Keratinocyte (primary cell): ENCODE data around the gene VMP1. TPM values are rescaled to one million over a fixed set of nuclear protein-coding genes. Genes with fewer than 3 reads are reported as not detected.

Source experiments
- DNase-seq: peaks from one replicate; pipeline ENCODE4 v3.0.0-alpha.2; 2011; ENCODE audit warnings: low read depth, missing footprints, low spot score
- FAIRE-seq: peaks from 2 replicates; lab custom pipeline; 2011; peaks lifted over from hg19 to GRCh38; lab: Jason Lieb, UNC
- H2AFZ ChIP-seq: 2 replicates; pipeline ENCODE4 v1.6.0; 2012; ENCODE audit warnings: low read length, control low read depth, inconsistent platforms; ENCODE audit not compliant: control insufficient read depth
- H3K27ac ChIP-seq: 2 replicates; pipeline ENCODE4 v1.5.1; 2011; ENCODE audit warnings: low read length; ENCODE audit not compliant: control insufficient read depth, insufficient read depth
- H3K27me3 ChIP-seq: 3 replicates; pipeline ENCODE4 v1.6.0; 2011; ENCODE audit warnings: low read length; ENCODE audit not compliant: control insufficient read depth, insufficient read depth; ENCODE audit errors: extremely low read depth
- H3K36me3 ChIP-seq, 2 experiments: 2 replicates in 1 of 2; 3 replicates in 1 of 2; pipeline ENCODE4 v1.5.1; 2011; ENCODE audit warnings: low read length in 2 of 2, mild to moderate bottlenecking in 1 of 2; ENCODE audit not compliant: control insufficient read depth in 2 of 2, insufficient read depth in 2 of 2; ENCODE audit errors: extremely low read depth in 1 of 2
- H3K4me1 ChIP-seq: 3 replicates; pipeline ENCODE4 v1.5.1; 2011; ENCODE audit warnings: low read length; ENCODE audit not compliant: control insufficient read depth, insufficient read depth; ENCODE audit errors: extremely low read depth
- H3K4me2 ChIP-seq: 3 replicates; pipeline ENCODE4 v1.6.0; 2011; ENCODE audit warnings: low read depth, low read length; ENCODE audit not compliant: control insufficient read depth, insufficient read depth; ENCODE audit errors: extremely low read depth
- H3K4me3 ChIP-seq, 3 experiments: fragments of 200-600 bp in 1 of 3; sonication (generic) in 1 of 3; 2 replicates in 2 of 3; 3 replicates in 1 of 3; pipeline ENCODE4 v1.5.1; 2011 to 2016; ENCODE audit warnings: low read length in 3 of 3, mild to moderate bottlenecking in 3 of 3, control low read depth in 2 of 3, inconsistent platforms in 1 of 3, low read depth in 1 of 3, mixed read lengths in 1 of 3, mixed run types in 1 of 3, moderate library complexity in 1 of 3; ENCODE audit not compliant: control insufficient read depth in 2 of 3, insufficient read depth in 2 of 3; ENCODE audit errors: extremely low read depth in 1 of 3
- H3K79me2 ChIP-seq: 2 replicates; pipeline ENCODE4 v1.6.0; 2012; ENCODE audit warnings: low read length; ENCODE audit not compliant: control insufficient read depth, insufficient read depth
- H3K9ac ChIP-seq: 3 replicates; pipeline ENCODE4 v1.6.0; 2011; ENCODE audit warnings: low read length; ENCODE audit not compliant: control insufficient read depth, insufficient read depth; ENCODE audit errors: extremely low read depth
- H3K9me1 ChIP-seq: 3 replicates; pipeline ENCODE4 v1.6.0; 2011; ENCODE audit warnings: low read length; ENCODE audit not compliant: control insufficient read depth, insufficient read depth; ENCODE audit errors: extremely low read depth
- H3K9me3 ChIP-seq: 2 replicates; pipeline ENCODE4 v1.5.1; 2012; ENCODE audit warnings: low read depth, low read length; ENCODE audit not compliant: control insufficient read depth
- H4K20me1 ChIP-seq: 3 replicates; pipeline ENCODE4 v1.6.0; 2011; ENCODE audit warnings: low read length; ENCODE audit not compliant: control insufficient read depth, insufficient read depth; ENCODE audit errors: extremely low read depth
- CTCF ChIP-seq, 3 experiments: IDR thresholded peaks in 1 of 3; conservative IDR thresholded peaks in 1 of 3; optimal IDR thresholded peaks in 1 of 3; 2 replicates in 2 of 3; 3 replicates in 1 of 3; pipeline versions ENCODE3 to v1.5.1; 2011; ENCODE audit warnings: low read length in 3 of 3, mild to moderate bottlenecking in 3 of 3, moderate library complexity in 2 of 3, control low read depth in 1 of 3, inconsistent platforms in 1 of 3; ENCODE audit not compliant: insufficient read depth in 2 of 3; ENCODE audit errors: extremely low read depth in 1 of 3
- EZH2 ChIP-seq: IDR thresholded peaks from one replicate; pipeline ENCODE4 v1.6.1; 2012; ENCODE audit warnings: inconsistent platforms, mild to moderate bottlenecking, low read length, moderate library complexity
- dilution Hi-C: fragments of 300-500 bp; cut with MboI; formaldehyde crosslinking; loops from one replicate; pipeline ENCODE4 v1.7.0; 2020; ENCODE audit warnings: low sequenced_read_pairs; ENCODE audit not compliant: extremely low pct_ligation_motif_present
- polyA plus RNA-seq, 5 experiments: library from polyadenylated mRNA; depleted of rRNA in 3 of 5; stranded (reverse) in 3 of 5; stranded (forward) in 1 of 5; unstranded in 1 of 5; fragments of >200 nt; gene quantifications; 1 replicate in 1 of 5; 2 replicates in 3 of 5; 3 replicates in 1 of 5; pipeline versions ENCODE4 v1.2.1 to v1.2.3, GENCODE V29; 2011 to 2012; ENCODE audit warnings: missing spikeins in 2 of 5, low read depth in 1 of 5, low replicate concordance in 1 of 5

The VMP1 gene
- polyA plus RNA-seq, 1 donor (not counting 4 experiments of a cell fraction or from before 2014, with no cell fraction given) = 303 TPM

GRCh38 chr17:59678918-59679317, 28.5 kb upstream of the VMP1 start:
- H3K27me3 ChIP-seq = no peaks in the 10 kb centered on the region
- dilution Hi-C loops = no loop called here
- H3K9ac ChIP-seq = no peak overlapping the region
- no peak overlapping the region for H3K4me2 ChIP-seq
- no peaks in the 10 kb centered on the region for H4K20me1 ChIP-seq
- DNase-seq = no peak
- peaks cover 9% of the 10 kb centered on the region for H3K79me2 ChIP-seq
- H3K9me3 ChIP-seq = no peaks in the 10 kb centered on the region
- H2AFZ ChIP-seq = no peak overlapping the region
- no peak overlapping the region for H3K27ac ChIP-seq
- no peak overlapping the region for H3K4me3 ChIP-seq
- peaks cover 2% of the 10 kb centered on the region for H3K9me1 ChIP-seq
- no peak for TF ChIP-seq EZH2
- no peak for TF ChIP-seq CTCF (optimal IDR thresholded peaks at IDR 0.05 in 1 of 3, IDR thresholded peaks at IDR 0.05 in 1 of 3, conservative IDR thresholded peaks at IDR 0.05 in 1 of 3; ENCODE audit: extremely low read depth in 1 of 3, insufficient read depth in 2 of 3, low read length in 3 of 3)
- peaks cover 31 to 46% of the 10 kb centered on the region in 2 experiments for H3K36me3 ChIP-seq
- H3K4me1 ChIP-seq = peaks cover 2% of the 10 kb centered on the region
- FAIRE-seq = no peak

GRCh38 chr17:59680314-59680713, 27.1 kb upstream of the VMP1 start:
- FAIRE-seq (no peak), DNase-seq (no peak)
- no peak overlapping the region for H3K4me2 ChIP-seq
- H3K4me1 ChIP-seq = peaks cover 2% of the 10 kb centered on the region
- H3K36me3 ChIP-seq = peaks cover 31 to 48% of the 10 kb centered on the region in 2 experiments
- no peak overlapping the region for H3K9ac ChIP-seq
- no peak overlapping the region for H2AFZ ChIP-seq
- H3K79me2 ChIP-seq = peaks cover 10% of the 10 kb centered on the region
- H3K9me3 ChIP-seq = no peaks in the 10 kb centered on the region
- H4K20me1 ChIP-seq = no peaks in the 10 kb centered on the region
- no peak for TF ChIP-seq CTCF (optimal IDR thresholded peaks at IDR 0.05 in 1 of 3, IDR thresholded peaks at IDR 0.05 in 1 of 3, conservative IDR thresholded peaks at IDR 0.05 in 1 of 3; ENCODE audit: extremely low read depth in 1 of 3, insufficient read depth in 2 of 3, low read length in 3 of 3)
- no peak for TF ChIP-seq EZH2
- H3K9me1 ChIP-seq = peaks cover 2% of the 10 kb centered on the region
- no peaks in the 10 kb centered on the region for H3K27me3 ChIP-seq
- dilution Hi-C loops = no loop called here
- no peak overlapping the region for H3K27ac ChIP-seq
- H3K4me3 ChIP-seq = no peak overlapping the region
